D721Med (cell line): Measurements from ENCODE around the gene METTL16.
"Not testable (repeated sequence)": the region's sequence is repeated elsewhere in the genome, so short reads cannot be mapped to it uniquely, and the experiment has no call there.

ENCODE experiments used
- DNase-seq: peaks from one replicate; pipeline ENCODE4 v3.0.0; 2011; ENCODE audit warnings: low spot score; ENCODE audit not compliant: insufficient read length
- FAIRE-seq: peaks from 2 replicates; lab custom pipeline; 2011; peaks lifted over from hg19 to GRCh38; lab: Jason Lieb, UNC
- TF ChIP-seq, protein P1 (sequence below): IDR thresholded peaks from 2 replicates; pipeline ENCODE4 v1.5.1; 2012; ENCODE audit warnings: mild to moderate bottlenecking, control low read depth; ENCODE audit not compliant: insufficient read depth; ENCODE audit errors: missing control alignments

METTL16 gene

DNA sequence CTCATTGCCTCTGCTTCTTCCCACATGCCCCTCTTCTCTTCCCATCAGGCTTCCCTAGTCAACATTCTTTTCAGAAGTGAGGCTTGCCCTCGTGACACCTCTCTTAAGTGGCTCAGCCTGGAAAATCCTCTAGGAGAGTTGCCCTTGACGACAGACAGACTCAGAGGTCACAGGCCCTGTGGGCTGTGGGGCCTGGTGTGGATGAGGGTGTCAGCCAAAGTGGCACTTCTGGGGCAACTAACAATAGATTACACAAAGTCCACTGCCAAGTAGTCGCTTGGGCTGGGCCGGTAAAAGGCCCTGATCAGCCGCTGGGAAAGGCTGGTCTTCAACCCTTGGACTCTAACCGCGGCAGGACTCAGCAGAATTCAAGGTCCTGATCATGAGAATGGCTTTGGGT is 33.7 kb upstream of the METTL16 start:
- TF ChIP-seq, protein P1, sequence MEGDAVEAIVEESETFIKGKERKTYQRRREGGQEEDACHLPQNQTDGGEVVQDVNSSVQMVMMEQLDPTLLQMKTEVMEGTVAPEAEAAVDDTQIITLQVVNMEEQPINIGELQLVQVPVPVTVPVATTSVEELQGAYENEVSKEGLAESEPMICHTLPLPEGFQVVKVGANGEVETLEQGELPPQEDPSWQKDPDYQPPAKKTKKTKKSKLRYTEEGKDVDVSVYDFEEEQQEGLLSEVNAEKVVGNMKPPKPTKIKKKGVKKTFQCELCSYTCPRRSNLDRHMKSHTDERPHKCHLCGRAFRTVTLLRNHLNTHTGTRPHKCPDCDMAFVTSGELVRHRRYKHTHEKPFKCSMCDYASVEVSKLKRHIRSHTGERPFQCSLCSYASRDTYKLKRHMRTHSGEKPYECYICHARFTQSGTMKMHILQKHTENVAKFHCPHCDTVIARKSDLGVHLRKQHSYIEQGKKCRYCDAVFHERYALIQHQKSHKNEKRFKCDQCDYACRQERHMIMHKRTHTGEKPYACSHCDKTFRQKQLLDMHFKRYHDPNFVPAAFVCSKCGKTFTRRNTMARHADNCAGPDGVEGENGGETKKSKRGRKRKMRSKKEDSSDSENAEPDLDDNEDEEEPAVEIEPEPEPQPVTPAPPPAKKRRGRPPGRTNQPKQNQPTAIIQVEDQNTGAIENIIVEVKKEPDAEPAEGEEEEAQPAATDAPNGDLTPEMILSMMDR, result no peak
- no peak for DNase-seq
- FAIRE-seq, result no peak

DNA sequence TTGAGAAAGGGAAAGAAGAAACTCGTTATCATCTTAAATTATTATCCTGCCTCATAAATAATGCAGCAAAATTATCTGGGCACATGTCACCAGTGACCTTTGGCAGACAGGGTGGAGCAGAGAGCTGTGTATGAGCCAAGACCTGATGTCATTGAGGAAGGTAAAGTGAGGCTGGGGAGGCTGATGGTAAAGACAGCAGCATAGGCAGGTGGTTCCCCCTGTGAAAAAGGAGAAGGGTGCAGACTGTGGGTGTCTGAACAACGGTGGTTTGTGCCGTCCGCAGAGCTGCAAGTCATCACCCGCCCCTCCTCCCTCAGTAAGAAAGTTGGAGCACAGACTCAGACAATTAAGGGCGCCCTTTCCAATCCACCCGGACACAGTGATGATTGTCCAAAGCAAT is 30.8 kb upstream of the METTL16 start:
- TF ChIP-seq, protein P1, result no peak
- DNase-seq (no peak), FAIRE-seq (no peak)

DNA sequence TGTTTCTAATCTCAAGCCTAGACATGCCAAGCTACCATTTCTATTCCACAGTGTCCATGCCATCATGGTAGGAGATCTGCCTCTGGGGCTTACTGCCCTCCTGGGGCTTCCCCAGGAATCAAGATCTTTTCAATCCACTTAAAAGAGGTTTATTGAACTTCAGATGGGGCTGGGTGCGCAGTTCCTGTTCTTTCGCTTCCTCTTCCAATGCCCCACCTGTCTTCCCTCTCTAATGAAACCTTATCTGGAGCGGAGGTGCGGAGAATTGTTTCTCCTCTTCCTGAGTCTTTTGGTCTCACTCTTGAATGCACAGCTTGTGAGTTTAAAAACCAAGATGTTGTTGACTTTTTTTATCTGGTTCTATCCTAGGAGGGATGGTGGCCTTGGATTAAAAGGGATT is 30.4 kb upstream of the METTL16 start:
- no peak for FAIRE-seq
- TF ChIP-seq, protein P1, result no peak

DNA sequence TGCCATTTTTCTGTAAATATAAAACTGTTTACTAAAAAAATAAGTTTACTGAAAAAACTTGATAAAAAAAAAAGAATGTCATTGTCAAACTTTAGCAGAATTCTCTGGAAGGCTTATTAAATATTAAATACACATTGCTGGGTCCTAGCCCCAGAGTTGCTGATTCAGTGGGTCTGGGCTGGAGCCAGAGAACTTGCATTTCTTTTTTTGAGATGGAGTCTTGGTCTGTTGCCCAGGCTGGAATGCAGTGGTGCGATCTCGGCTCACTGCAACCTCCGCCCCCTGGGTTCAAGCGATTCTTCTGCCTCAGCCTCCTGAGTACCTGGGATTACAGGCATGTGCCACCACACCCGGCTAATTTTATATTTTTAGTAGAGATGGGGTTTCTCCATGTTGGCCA is 25.9 kb upstream of the METTL16 start:
- not testable (repeated sequence) for FAIRE-seq, DNase-seq

More for the DNA sequence above, 30.4 kb upstream of the METTL16 start:
- DNase-seq, result no peak

DNA sequence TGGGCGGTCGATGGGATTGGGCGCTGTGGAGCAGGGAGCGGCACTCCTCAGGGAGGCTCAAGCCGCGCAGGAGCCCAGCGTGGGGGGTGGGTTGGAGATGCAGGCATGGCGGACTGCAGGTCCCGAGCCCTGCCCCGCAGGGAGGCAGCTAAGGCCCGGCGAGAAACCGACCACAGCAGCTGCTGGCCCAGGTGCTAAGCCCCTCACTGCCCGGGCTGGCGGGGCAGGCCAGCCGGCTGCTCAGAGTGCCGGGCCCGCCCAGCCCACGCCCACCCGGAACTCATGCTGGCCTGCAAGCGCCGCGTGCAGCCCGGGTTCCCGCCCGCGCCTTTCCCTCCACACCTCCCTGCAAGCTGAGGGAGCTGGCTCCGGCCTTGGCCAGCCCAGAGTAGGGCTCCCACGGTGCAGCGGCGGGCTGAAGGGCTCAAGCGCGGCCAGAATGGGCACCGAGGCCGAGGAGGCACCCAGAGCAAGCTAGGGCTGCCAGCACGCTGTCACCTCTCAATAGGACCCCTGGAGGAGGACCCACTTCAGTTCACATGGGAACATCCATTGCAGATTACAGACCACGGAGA is 20.5 kb upstream of the METTL16 start:
- TF ChIP-seq, protein P1, result no peak
- DNase-seq (no peak), FAIRE-seq (no peak)

DNA sequence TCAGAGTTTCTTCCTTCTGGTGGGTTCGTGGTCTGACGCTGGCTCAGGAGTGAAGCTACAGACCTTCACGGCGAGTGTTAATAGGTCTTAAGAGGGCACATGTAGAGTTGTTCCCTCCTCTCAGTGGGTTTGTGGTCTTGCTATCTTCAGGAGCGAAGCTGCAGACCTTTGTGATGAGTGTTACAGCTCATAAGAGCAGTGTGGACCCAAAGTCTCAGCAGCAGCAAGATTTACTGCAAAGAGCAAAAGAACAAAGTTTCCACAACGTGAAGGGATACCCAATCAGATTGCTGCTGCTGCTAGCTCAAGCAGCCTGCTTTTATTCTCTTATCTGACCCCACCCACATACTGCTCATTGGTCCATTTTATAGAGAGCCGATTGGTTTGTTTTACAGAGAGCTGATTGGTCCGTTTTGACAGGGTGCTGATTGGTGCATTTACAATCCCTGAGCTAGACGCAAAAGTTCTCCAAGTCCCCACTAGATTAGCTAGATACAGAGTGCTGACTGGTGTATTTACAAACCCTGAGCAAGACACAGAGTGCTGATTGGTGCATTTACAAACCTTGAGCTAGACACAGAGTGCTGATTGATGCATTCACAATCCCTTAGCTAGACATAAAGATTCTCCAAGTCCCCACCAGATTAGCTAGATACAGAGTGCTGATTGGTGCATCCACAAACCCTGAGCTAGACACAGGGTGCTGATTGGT is 19.7 kb upstream of the METTL16 start:
- DNase-seq, FAIRE-seq: not testable (repeated sequence)

DNA sequence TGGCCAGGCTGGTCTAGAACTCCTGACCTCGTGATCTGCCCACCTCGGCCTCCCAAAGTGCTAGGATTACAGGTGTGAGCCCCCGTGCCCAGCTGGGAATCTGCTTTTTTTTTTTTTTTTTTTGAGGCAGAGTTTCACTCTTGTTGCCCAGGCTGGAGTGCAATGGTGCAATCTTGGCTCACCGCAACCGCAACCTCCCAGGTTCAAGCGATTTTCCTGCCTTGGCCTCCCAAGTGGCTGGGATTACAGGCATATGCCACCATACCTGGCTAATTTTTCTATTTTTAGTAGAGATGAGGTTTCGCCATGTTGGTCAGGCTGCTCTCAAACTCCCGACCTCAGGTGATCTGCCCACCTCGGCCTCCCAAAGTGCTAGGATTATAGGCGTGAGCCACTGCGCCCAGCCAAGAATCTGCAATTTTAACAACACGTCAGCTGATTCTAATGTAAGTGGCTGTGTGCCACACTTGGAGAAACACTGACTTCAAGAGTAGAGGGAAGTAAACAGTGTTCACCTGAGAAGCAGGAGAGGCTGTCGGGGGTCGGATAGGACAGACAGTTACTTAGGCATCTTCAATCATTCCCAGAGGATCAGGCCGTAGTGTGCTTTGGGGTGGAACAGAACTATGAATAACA is 10.2 kb upstream of the METTL16 start:
- not testable (repeated sequence) for FAIRE-seq, DNase-seq

DNA sequence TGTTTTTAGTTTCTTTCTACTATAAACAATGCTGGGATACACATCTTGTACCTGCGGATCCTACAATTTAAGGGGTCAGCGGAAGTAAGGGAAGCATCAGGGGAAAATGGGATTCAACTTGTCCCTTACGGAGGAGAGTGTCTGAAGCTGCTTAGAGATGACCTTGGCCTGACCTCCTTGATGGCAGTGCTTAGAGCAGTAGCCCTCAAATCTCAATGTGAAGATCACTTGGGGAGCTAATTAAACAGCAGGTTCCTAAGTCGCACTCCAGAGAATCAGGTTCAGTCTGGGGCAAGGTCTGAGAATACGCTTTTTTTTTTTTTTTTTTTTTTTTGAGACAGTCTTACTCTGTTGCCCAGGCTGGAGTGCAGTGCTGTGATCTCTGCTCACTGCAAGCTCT is 9.6 kb upstream of the METTL16 start:
- TF ChIP-seq, protein P1, result no peak
- FAIRE-seq (no peak), DNase-seq (no peak)

DNA sequence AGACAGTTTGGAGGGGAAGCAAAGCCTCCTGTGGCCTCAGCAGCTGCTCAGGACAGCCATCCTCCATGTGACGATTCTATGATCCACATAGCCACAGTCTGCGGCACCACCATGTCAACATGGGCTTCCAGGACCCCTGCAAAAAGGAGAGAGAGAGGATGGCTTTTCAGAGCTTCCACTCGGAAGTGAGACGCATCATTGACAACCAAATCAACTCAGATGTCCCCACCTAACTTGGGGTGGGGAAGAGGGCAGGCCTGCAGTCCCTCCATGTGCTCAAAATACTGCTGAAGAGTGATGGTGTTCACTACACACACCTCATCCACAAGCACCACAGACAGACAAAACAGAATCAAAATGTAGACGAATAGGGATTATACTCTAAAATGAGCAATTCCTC is 5.9 kb upstream of the METTL16 start:
- no peak for DNase-seq
- FAIRE-seq, result no peak
- TF ChIP-seq, protein P1, result no peak
